ENCODE data around the gene FAM20A.

FAM20A gene

DNA sequence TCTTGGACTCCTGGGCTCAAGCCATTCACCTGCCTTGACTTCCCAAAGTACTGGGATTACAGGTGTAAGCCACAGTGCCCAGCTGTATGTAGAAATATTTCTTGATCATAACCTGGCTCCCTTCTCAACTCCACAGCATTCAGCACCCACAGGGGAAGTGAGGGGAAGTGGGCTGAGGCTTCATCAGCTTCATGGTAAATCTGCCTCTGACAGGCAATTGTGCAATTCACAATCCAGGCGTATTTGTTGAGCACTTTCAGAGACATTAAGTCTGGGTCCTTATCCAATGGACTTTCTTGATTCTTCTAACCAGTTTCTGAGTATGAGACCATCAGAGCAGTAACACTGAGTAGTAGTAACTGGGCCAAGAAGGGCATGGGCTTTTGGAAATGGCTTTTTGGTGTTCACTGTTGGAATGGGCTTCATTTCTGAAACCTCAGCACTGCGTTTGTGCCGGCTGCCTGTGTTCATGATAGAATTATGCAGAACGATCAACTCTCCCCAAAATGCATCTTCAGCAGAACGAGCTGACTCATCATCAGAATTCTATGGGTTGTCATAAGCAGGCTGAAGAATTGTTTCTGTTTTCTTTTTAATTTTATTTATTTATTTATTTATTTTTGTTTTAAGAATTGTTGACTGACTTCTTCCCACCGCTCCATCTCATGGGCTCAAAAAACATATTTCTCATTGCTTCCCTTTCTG, 28.9 kb downstream of the FAM20A start:
- no peak overlapping the region for H3K9ac ChIP-seq (ENCODE audit: low read depth, low read length)
- H3K4me1 ChIP-seq (ENCODE audit: control insufficient read depth, insufficient read depth, low read length): no peaks in the 10 kb centered on the region
- H3K4me3 ChIP-seq (ENCODE audit: low read length): no peak overlapping the region
- no peaks in the 10 kb centered on the region for H3K36me3 ChIP-seq (ENCODE audit: insufficient read depth, low read length)
- H3K27me3 ChIP-seq (ENCODE audit: control insufficient read depth, insufficient read depth, low read length): peaks cover 9% of the 10 kb centered on the region
- H3K4me2 ChIP-seq (ENCODE audit: low read length): no peak overlapping the region
- H3K9me3 ChIP-seq (replicated peaks; ENCODE audit: low read length): no peaks in the 10 kb centered on the region

DNA sequence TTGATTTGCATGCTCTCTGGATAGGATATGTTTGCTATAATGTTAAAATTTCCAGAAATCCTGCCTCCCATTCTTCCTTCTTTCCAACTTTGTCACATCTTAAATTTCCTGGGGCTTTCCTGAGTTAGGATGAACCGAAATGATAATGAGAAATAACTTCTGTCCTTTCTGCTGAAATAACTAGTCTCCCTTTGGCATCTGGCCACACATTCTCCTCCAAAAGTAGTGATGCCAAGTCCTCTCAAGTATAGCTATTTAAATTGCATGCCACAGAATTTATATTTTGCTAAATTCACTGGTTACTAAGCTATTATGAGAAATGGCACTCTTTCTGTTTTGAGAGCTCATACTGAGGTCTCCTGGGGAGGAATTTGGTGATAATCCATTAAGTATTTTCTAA, 30.6 kb downstream of the FAM20A start:
- no peaks in the 10 kb centered on the region for H3K36me3 ChIP-seq (ENCODE audit: insufficient read depth, low read length)

DNA sequence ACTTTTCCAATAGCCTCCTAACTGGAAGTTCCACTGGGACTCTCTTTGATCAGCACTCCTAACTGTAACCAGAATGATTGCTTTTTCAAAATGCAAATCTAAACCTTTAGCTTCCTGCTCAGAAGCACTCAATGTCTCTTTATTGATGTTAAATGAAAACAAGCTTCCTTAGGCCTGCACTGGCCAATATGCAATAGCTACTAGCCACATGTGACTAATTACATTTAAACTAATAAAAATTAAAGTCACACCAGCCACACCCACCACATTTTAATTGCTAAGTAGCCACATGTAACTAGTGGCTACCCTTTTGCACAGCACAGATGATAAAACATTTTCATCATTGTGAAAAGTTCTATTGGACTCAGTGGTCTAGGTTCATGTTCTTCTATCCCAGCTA, 31.8 kb downstream of the FAM20A start:
- no peaks in the 10 kb centered on the region for H3K4me1 ChIP-seq (ENCODE audit: control insufficient read depth, insufficient read depth, low read length)
- H3K4me3 ChIP-seq (ENCODE audit: low read length): no peak overlapping the region
- no peaks in the 10 kb centered on the region for H3K9me3 ChIP-seq (replicated peaks; ENCODE audit: low read length)
- H3K9ac ChIP-seq (ENCODE audit: low read depth, low read length): no peak overlapping the region
- H3K4me2 ChIP-seq (ENCODE audit: low read length): no peak overlapping the region
- H3K36me3 ChIP-seq (ENCODE audit: insufficient read depth, low read length): no peaks in the 10 kb centered on the region
- H3K27me3 ChIP-seq (ENCODE audit: control insufficient read depth, insufficient read depth, low read length): peaks cover 14% of the 10 kb centered on the region

More for the DNA sequence above, 30.6 kb downstream of the FAM20A start:
- Histone ChIP-seq H3K4me3 (ENCODE audit: low read length) (no peak overlapping the region), H3K27me3 (ENCODE audit: control insufficient read depth, insufficient read depth, low read length) (peaks cover 14% of the 10 kb centered on the region), H3K9ac (ENCODE audit: low read depth, low read length) (no peak overlapping the region), H3K4me2 (ENCODE audit: low read length) (no peak overlapping the region), H3K4me1 (ENCODE audit: control insufficient read depth, insufficient read depth, low read length) (no peaks in the 10 kb centered on the region), H3K9me3 (replicated peaks; ENCODE audit: low read length) (no peaks in the 10 kb centered on the region)

- H3K27me3 ChIP-seq (ENCODE audit: control insufficient read depth, insufficient read depth, low read length): peaks cover 14% of the 10 kb centered on the region
- no peaks in the 10 kb centered on the region for H3K4me1 ChIP-seq (ENCODE audit: control insufficient read depth, insufficient read depth, low read length)
- no peak overlapping the region for H3K4me2 ChIP-seq (ENCODE audit: low read length)
- H3K36me3 ChIP-seq (ENCODE audit: insufficient read depth, low read length): no peaks in the 10 kb centered on the region
- no peak overlapping the region for H3K9ac ChIP-seq (ENCODE audit: low read depth, low read length)
- no peaks in the 10 kb centered on the region for H3K9me3 ChIP-seq (replicated peaks; ENCODE audit: low read length)
- no peak overlapping the region for H3K4me3 ChIP-seq (ENCODE audit: low read length)
Measured at GRCh38 chr17:68568581-68568980, 32.6 kb downstream of the FAM20A start.

DNA sequence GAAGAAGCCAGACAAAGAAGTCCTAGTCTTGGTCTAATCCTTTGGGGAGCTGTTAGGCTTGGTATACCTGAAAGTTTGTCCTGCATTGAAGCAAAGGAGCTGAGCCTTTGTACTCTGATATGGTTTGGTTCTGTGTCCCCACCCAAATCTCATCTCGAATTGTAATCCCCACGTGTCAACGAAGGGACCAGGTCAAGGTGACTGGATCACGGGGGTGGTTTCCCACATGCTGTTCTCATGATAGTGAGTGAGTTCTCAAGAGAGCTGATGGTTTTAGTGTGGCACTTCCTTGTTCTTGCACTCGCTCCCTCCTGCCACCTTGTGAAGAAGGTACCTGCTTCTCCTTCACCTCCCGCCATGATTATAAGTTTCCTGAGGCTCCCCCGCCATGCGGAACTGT, 33.6 kb downstream of the FAM20A start:
- Histone ChIP-seq H3K4me2 (ENCODE audit: low read length) (no peak overlapping the region), H3K9ac (ENCODE audit: low read depth, low read length) (no peak overlapping the region), H3K27me3 (ENCODE audit: control insufficient read depth, insufficient read depth, low read length) (peaks cover 14% of the 10 kb centered on the region), H3K9me3 (replicated peaks; ENCODE audit: low read length) (no peaks in the 10 kb centered on the region), H3K4me3 (ENCODE audit: low read length) (no peak overlapping the region), H3K36me3 (ENCODE audit: insufficient read depth, low read length) (no peaks in the 10 kb centered on the region), H3K4me1 (ENCODE audit: control insufficient read depth, insufficient read depth, low read length) (no peaks in the 10 kb centered on the region)

- no peaks in the 10 kb centered on the region for H3K4me1 ChIP-seq (ENCODE audit: control insufficient read depth, insufficient read depth, low read length)
- H3K4me3 ChIP-seq (ENCODE audit: low read length): no peak overlapping the region
- H3K36me3 ChIP-seq (ENCODE audit: insufficient read depth, low read length): no peaks in the 10 kb centered on the region
- H3K27me3 ChIP-seq (ENCODE audit: control insufficient read depth, insufficient read depth, low read length): peaks cover 14% of the 10 kb centered on the region
- H3K9ac ChIP-seq (ENCODE audit: low read depth, low read length): no peak overlapping the region
- no peaks in the 10 kb centered on the region for H3K9me3 ChIP-seq (replicated peaks; ENCODE audit: low read length)
- no peak overlapping the region for H3K4me2 ChIP-seq (ENCODE audit: low read length)
Measured at GRCh38 chr17:68567035-68567434, 34.1 kb downstream of the FAM20A start.

DNA sequence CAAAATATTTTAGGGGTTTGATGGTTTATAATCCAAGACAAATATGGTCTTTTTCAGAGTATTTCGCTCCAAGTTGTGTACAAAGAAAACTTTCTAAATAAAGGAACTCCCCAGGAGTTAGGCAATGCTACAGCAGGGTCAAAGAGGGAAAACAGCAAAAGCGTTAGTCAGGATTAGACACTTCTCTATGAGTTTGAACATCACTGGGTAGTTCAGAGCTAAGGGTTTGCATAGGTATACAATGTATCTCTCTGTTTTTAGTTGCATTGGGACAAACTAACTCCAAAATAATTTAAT, 34.8 kb downstream of the FAM20A start:
- Histone ChIP-seq H3K4me1 (ENCODE audit: control insufficient read depth, insufficient read depth, low read length) (no peaks in the 10 kb centered on the region), H3K9me3 (replicated peaks; ENCODE audit: low read length) (no peaks in the 10 kb centered on the region), H3K4me2 (ENCODE audit: low read length) (no peak overlapping the region), H3K36me3 (ENCODE audit: insufficient read depth, low read length) (no peaks in the 10 kb centered on the region), H3K9ac (ENCODE audit: low read depth, low read length) (no peak overlapping the region), H3K4me3 (ENCODE audit: low read length) (no peak overlapping the region), H3K27me3 (ENCODE audit: control insufficient read depth, insufficient read depth, low read length) (peaks cover 13% of the 10 kb centered on the region)

- Histone ChIP-seq H3K4me2 (ENCODE audit: low read length) (no peak overlapping the region), H3K4me3 (ENCODE audit: low read length) (no peak overlapping the region), H3K4me1 (ENCODE audit: control insufficient read depth, insufficient read depth, low read length) (no peaks in the 10 kb centered on the region)
Measured at GRCh38 chr17:68565661-68566441, 35.3 kb downstream of the FAM20A start.

GRCh38 chr17:68564415-68565111, 36.6 kb downstream of the FAM20A start:
- H3K27me3 ChIP-seq (ENCODE audit: control insufficient read depth, insufficient read depth, low read length): peaks cover 10% of the 10 kb centered on the region
- H3K36me3 ChIP-seq (ENCODE audit: insufficient read depth, low read length): no peaks in the 10 kb centered on the region
- no peaks in the 10 kb centered on the region for H3K4me1 ChIP-seq (ENCODE audit: control insufficient read depth, insufficient read depth, low read length)
- H3K4me2 ChIP-seq (ENCODE audit: low read length): no peak overlapping the region
- no peaks in the 10 kb centered on the region for H3K9me3 ChIP-seq (replicated peaks; ENCODE audit: low read length)
- H3K4me3 ChIP-seq (ENCODE audit: low read length): no peak overlapping the region
- no peak overlapping the region for H3K9ac ChIP-seq (ENCODE audit: low read depth, low read length)

More at GRCh38 chr17:68565661-68566441, 35.3 kb downstream of the FAM20A start:
- peaks cover 8% of the 10 kb centered on the region for H3K27me3 ChIP-seq (ENCODE audit: control insufficient read depth, insufficient read depth, low read length)
- H3K9ac ChIP-seq (ENCODE audit: low read depth, low read length): no peak overlapping the region
- H3K9me3 ChIP-seq (replicated peaks; ENCODE audit: low read length): no peaks in the 10 kb centered on the region
- H3K36me3 ChIP-seq (ENCODE audit: insufficient read depth, low read length): no peaks in the 10 kb centered on the region

DNA sequence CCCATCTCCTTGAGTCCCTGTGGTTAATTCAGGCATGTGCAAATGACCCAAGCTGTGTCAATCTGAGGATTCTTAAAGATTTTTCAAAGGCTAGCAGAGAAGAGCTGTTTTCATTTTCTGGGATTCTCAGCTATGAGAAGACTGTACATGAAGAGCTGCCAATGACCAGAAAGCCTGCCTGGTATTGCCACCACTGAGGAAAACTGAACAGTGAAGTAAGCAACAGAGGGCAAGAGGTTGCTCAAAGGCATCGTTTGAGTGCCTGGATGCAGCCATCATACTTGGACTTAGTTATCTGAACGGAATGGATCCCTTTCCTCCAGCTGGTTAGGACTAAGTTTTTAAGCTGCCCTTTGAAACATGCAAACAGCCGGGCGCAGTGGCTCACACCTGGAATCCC, 38.4 kb downstream of the FAM20A start:
- Histone ChIP-seq H3K9ac (ENCODE audit: low read depth, low read length) (no peak overlapping the region), H3K4me2 (ENCODE audit: low read length) (no peak overlapping the region), H3K27me3 (ENCODE audit: control insufficient read depth, insufficient read depth, low read length) (peaks cover 10% of the 10 kb centered on the region), H3K36me3 (ENCODE audit: insufficient read depth, low read length) (no peaks in the 10 kb centered on the region), H3K9me3 (replicated peaks; ENCODE audit: low read length) (no peaks in the 10 kb centered on the region), H3K4me3 (ENCODE audit: low read length) (no peak overlapping the region), H3K4me1 (ENCODE audit: control insufficient read depth, insufficient read depth, low read length) (no peaks in the 10 kb centered on the region)

DNA sequence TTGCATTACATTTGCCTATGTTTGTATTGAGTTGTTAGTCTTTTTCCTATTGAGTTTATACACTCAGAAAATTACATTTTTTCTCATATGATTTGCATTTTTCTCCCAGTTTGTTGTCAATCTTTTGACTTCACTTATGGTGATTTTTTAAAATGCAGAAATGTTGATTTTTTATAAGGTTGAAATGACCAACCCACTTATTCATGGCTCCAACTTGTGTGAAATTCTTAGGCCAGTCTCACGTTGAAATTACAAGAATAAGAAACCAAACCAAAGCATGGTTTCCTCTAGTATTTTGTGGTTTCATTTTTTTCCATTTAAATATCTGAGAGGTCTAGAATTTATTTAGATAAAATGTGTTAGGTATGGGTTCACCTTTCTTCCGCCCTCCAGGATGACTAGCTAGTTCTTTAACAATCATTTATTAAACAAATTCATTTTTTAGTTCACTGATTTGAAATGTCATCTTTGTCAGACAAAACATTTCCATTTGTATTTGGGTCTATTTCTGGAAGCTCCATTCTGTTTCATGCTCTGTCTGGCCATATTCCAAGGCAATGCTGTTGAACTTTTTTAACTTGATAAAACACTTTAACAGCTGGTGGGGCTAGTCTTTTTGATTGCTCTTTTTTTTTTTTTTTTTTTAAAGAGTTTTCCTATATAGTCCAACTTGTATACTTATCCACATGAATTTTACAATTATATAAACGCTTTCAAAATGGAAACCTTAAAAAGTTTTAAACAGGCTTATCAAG, 40.0 kb downstream of the FAM20A start:
- H3K9me3 ChIP-seq (replicated peaks; ENCODE audit: low read length): no peaks in the 10 kb centered on the region

More for the DNA sequence above, 40.0 kb downstream of the FAM20A start:
- Histone ChIP-seq H3K36me3 (ENCODE audit: insufficient read depth, low read length) (no peaks in the 10 kb centered on the region), H3K4me3 (ENCODE audit: low read length) (no peak overlapping the region), H3K4me1 (ENCODE audit: control insufficient read depth, insufficient read depth, low read length) (no peaks in the 10 kb centered on the region), H3K4me2 (ENCODE audit: low read length) (no peak overlapping the region), H3K9ac (ENCODE audit: low read depth, low read length) (no peak overlapping the region), H3K27me3 (ENCODE audit: control insufficient read depth, insufficient read depth, low read length) (peaks cover 3% of the 10 kb centered on the region)
